Superior temporal gyrus (tissue), 1 donor: ENCODE data around the gene ARID1B.
A peak's percentile ranks its signal among the peaks of the same experiment; 100 is the strongest.
"Not testable (repeated sequence)": the region's sequence is repeated elsewhere in the genome, so short reads cannot be mapped to it uniquely, and the experiment has no call there.

ENCODE experiments used
- DNase-seq: peaks from one replicate; pipeline ENCODE4 v3.0.0-alpha.2; 2016; ENCODE audit errors: extremely low spot score

The ARID1B gene

GRCh38 chr6:157021344-157021992 is 244.3 kb downstream of the ARID1B start:
- DNase-seq: peak; percentile 87

GRCh38 chr6:157021993-157022740 is 245.0 kb downstream of the ARID1B start:
- DNase-seq: peak; percentile 92

- DNase-seq: peak; percentile 38
Observed at GRCh38 chr6:157023958-157024357, 246.8 kb downstream of the ARID1B start.

- DNase-seq: no peak
Observed at GRCh38 chr6:157024745-157025144, 247.6 kb downstream of the ARID1B start.

- DNase-seq: no peak
Observed at GRCh38 chr6:157025437-157025836, 248.3 kb downstream of the ARID1B start.

GRCh38 chr6:157029980-157030690 is 253.0 kb downstream of the ARID1B start:
- DNase-seq: no peak

- DNase-seq: peak; percentile 73
Observed at GRCh38 chr6:157030755-157031154, 253.6 kb downstream of the ARID1B start.

GRCh38 chr6:157032923-157033322 is 255.7 kb downstream of the ARID1B start:
- DNase-seq: no peak

- DNase-seq: peak; percentile 73
Observed at GRCh38 chr6:157033428-157034140, 256.4 kb downstream of the ARID1B start.

GRCh38 chr6:157034436-157035230 is 257.5 kb downstream of the ARID1B start:
- peak; percentile 65 for DNase-seq

- DNase-seq: peak; percentile 77
Observed at GRCh38 chr6:157035546-157035945, 258.4 kb downstream of the ARID1B start.

- DNase-seq: peak; percentile 80
Observed at GRCh38 chr6:157036245-157036711, 259.1 kb downstream of the ARID1B start.

- peak; percentile 41 for DNase-seq
Observed at GRCh38 chr6:157037165-157037564, 260.0 kb downstream of the ARID1B start.

- no peak for DNase-seq
Observed at GRCh38 chr6:157038610-157039009, 261.4 kb downstream of the ARID1B start.

- DNase-seq: not testable (repeated sequence)
Observed at GRCh38 chr6:157039639-157040038, 262.5 kb downstream of the ARID1B start.

GRCh38 chr6:157040191-157040590 is 263.0 kb downstream of the ARID1B start:
- no peak for DNase-seq

GRCh38 chr6:157045831-157046454 is 268.8 kb downstream of the ARID1B start:
- DNase-seq: peak; percentile 58

- DNase-seq: no peak
Observed at GRCh38 chr6:157046776-157047175, 269.6 kb downstream of the ARID1B start.

- no peak for DNase-seq
Observed at GRCh38 chr6:157047328-157047727, 270.1 kb downstream of the ARID1B start.

GRCh38 chr6:157047951-157048350 is 270.8 kb downstream of the ARID1B start:
- DNase-seq: no peak

- DNase-seq: no peak
Observed at GRCh38 chr6:157049133-157049532, 272.0 kb downstream of the ARID1B start.
